ENCODE data around the gene ZRANB1.
A peak's percentile ranks its signal among the peaks of the same experiment; 100 is the strongest.
"Not testable (repeated sequence)": the region's sequence is repeated elsewhere in the genome, so short reads cannot be mapped to it uniquely, and the experiment has no call there.

ZRANB1 gene

GRCh38 chr10:124941823-124942222 lies at the start of gene ZRANB1:
TSS of gene ZRANB1 (plus strand) at chr10:124942123. CDS start at chr10:124942494, 371 bp downstream.
- DNase-seq = no peak

GRCh38 chr10:124892905-124893304 lies 49.0 kb upstream of the ZRANB1 start:
- no peak for DNase-seq

GRCh38 chr10:124894569-124895215 lies 47.2 kb upstream of the ZRANB1 start:
- no peak for DNase-seq

GRCh38 chr10:124896751-124897150 lies 45.2 kb upstream of the ZRANB1 start:
- DNase-seq = no peak

GRCh38 chr10:124898471-124898870 lies 43.5 kb upstream of the ZRANB1 start:
- no peak for DNase-seq

GRCh38 chr10:124899151-124899550 lies 42.8 kb upstream of the ZRANB1 start:
- no peak for DNase-seq

GRCh38 chr10:124902462-124902861 lies 39.5 kb upstream of the ZRANB1 start:
- no peak for DNase-seq

- no peak for DNase-seq
These were observed 38.8 kb upstream of the ZRANB1 start for GRCh38 chr10:124903111-124903510.

- no peak for DNase-seq
These were observed 37.1 kb upstream of the ZRANB1 start for GRCh38 chr10:124904796-124905195.

- no peak for DNase-seq
These were observed 35.3 kb upstream of the ZRANB1 start for GRCh38 chr10:124906551-124907001.

GRCh38 chr10:124909563-124909962 lies 32.4 kb upstream of the ZRANB1 start:
- no peak for DNase-seq

- DNase-seq = no peak
These were observed 30.5 kb upstream of the ZRANB1 start for GRCh38 chr10:124911124-124912067.

- no peak for DNase-seq
These were observed 29.6 kb upstream of the ZRANB1 start for GRCh38 chr10:124912101-124912886.

GRCh38 chr10:124913167-124913566 lies 28.8 kb upstream of the ZRANB1 start:
- no peak for DNase-seq

GRCh38 chr10:124914398-124914797 lies 27.5 kb upstream of the ZRANB1 start:
- not testable (repeated sequence) for DNase-seq

GRCh38 chr10:124916098-124916584 lies 25.8 kb upstream of the ZRANB1 start:
- DNase-seq = no peak

GRCh38 chr10:124916585-124917427 lies 25.1 kb upstream of the ZRANB1 start:
- DNase-seq = peak; percentile 87

- DNase-seq = peak; percentile 5
These were observed 24.3 kb upstream of the ZRANB1 start for GRCh38 chr10:124917428-124918190.

GRCh38 chr10:124918191-124918830 lies 23.6 kb upstream of the ZRANB1 start:
- no peak for DNase-seq

GRCh38 chr10:124918906-124919305 lies 23.0 kb upstream of the ZRANB1 start:
- DNase-seq = no peak

- no peak for DNase-seq
These were observed 20.7 kb upstream of the ZRANB1 start for GRCh38 chr10:124921261-124921660.
